HL-60/S4 treated with phorbol 12-myristate 13-acetate at 8.2 ng/mL for 4 days and 3 days (cell line): ENCODE data around the gene VAMP8.
"Not testable (repeated sequence)": the region's sequence is repeated elsewhere in the genome, so short reads cannot be mapped to it uniquely, and the experiment has no call there.

Source experiments
- in situ Hi-C: fragments of 300-500 bp; cut with MboI; formaldehyde crosslinking; loops from 2 replicates; pipeline ENCODE4 v1.15.0; 2022; ENCODE audit warnings: low sequenced_read_pairs

Gene VAMP8

GRCh38 chr2:85596026-85596333, 18.6 kb downstream of the VAMP8 start:
- in situ Hi-C loops = no loop called here

GRCh38 chr2:85596486-85597143, 19.2 kb downstream of the VAMP8 start:
- in situ Hi-C loops = no loop called here

- in situ Hi-C loops = no loop called here
Measured at GRCh38 chr2:85597241-85597640, 19.9 kb downstream of the VAMP8 start.

- in situ Hi-C loops = no loop called here
Measured at GRCh38 chr2:85598594-85599340, 21.4 kb downstream of the VAMP8 start.

GRCh38 chr2:85599468-85600234, 22.3 kb downstream of the VAMP8 start:
- in situ Hi-C loops = no loop called here

GRCh38 chr2:85600235-85600575, 22.8 kb downstream of the VAMP8 start:
- in situ Hi-C loops = no loop called here

- in situ Hi-C loops = no loop called here
Measured at GRCh38 chr2:85600951-85601770, 23.8 kb downstream of the VAMP8 start.

- in situ Hi-C loops = no loop called here
Measured at GRCh38 chr2:85601771-85602475, 24.5 kb downstream of the VAMP8 start.

- in situ Hi-C loops = no loop called here
Measured at GRCh38 chr2:85602476-85603234, 25.3 kb downstream of the VAMP8 start, which contains the start of gene TMEM150A. Gene TMEM150A (minus strand): TSS chr2:85602698. CDS start chr2:85601948, 750 bp downstream.

GRCh38 chr2:85604133-85604444, 26.7 kb downstream of the VAMP8 start:
- in situ Hi-C loops = not testable (repeated sequence)

GRCh38 chr2:85604568-85605339, 27.4 kb downstream of the VAMP8 start:
- in situ Hi-C loops = no loop called here

GRCh38 chr2:85605406-85606115, 28.2 kb downstream of the VAMP8 start:
- in situ Hi-C loops = no loop called here

- in situ Hi-C loops = no loop called here
Measured at GRCh38 chr2:85606116-85606455, 28.7 kb downstream of the VAMP8 start.

GRCh38 chr2:85607268-85608215, 30.2 kb downstream of the VAMP8 start:
- in situ Hi-C loops = no loop called here

- in situ Hi-C loops = no loop called here
Measured at GRCh38 chr2:85611217-85611704, 33.9 kb downstream of the VAMP8 start.

- in situ Hi-C loops = no loop called here
Measured at GRCh38 chr2:85611705-85612587, 34.6 kb downstream of the VAMP8 start, which contains the start of gene C2orf68. Gene C2orf68 (minus strand): TSS chr2:85612066. CDS start chr2:85611984, 82 bp downstream.
